Stimulated activated naive CD4-positive, alpha-beta T cell (primary cell): ENCODE data around the gene SHANK3.

Experiments used
- DNase-seq, 6 experiments: peaks; one replicate each; lab custom pipeline; 2025; lab: John Stamatoyannopoulos, UW

The SHANK3 gene

GRCh38 chr22:50713008-50713385 is 40.4 kb downstream of the SHANK3 start:
- DNase-seq, result no peak

GRCh38 chr22:50713571-50714056 is 41.0 kb downstream of the SHANK3 start:
- no peak for DNase-seq

- DNase-seq, result no peak
Observed at GRCh38 chr22:50714150-50714549, 41.5 kb downstream of the SHANK3 start.

- no peak for DNase-seq
Observed at GRCh38 chr22:50714631-50715179, 42.1 kb downstream of the SHANK3 start.

GRCh38 chr22:50715250-50715649 is 42.6 kb downstream of the SHANK3 start:
- DNase-seq, result no peak

- DNase-seq, result no peak
Observed at GRCh38 chr22:50715776-50716175, 43.2 kb downstream of the SHANK3 start.

GRCh38 chr22:50716290-50717024 is 43.8 kb downstream of the SHANK3 start:
- DNase-seq, result no peak

- DNase-seq, result no peak
Observed at GRCh38 chr22:50717709-50718351, 45.2 kb downstream of the SHANK3 start.

- DNase-seq, result no peak
Observed at GRCh38 chr22:50718352-50718709, 45.7 kb downstream of the SHANK3 start.

- no peak for DNase-seq
Observed at GRCh38 chr22:50719814-50720300, 47.2 kb downstream of the SHANK3 start.

GRCh38 chr22:50720301-50721256 is 48.0 kb downstream of the SHANK3 start:
- no peak for DNase-seq

- no peak for DNase-seq
Observed at GRCh38 chr22:50721257-50721844, 48.7 kb downstream of the SHANK3 start.

GRCh38 chr22:50722048-50722701 is 49.6 kb downstream of the SHANK3 start:
- DNase-seq, result no peak
